ENCODE data around the gene KIAA1755. TPM values are rescaled to one million over a fixed set of nuclear protein-coding genes. Genes with fewer than 3 reads are reported as not detected.

KIAA1755 gene
- total and polyA plus RNA-seq, 9 of the 15 experiments (the other 6 are each of a cell fraction or from before 2014, with no cell fraction given): not detected

DNA sequence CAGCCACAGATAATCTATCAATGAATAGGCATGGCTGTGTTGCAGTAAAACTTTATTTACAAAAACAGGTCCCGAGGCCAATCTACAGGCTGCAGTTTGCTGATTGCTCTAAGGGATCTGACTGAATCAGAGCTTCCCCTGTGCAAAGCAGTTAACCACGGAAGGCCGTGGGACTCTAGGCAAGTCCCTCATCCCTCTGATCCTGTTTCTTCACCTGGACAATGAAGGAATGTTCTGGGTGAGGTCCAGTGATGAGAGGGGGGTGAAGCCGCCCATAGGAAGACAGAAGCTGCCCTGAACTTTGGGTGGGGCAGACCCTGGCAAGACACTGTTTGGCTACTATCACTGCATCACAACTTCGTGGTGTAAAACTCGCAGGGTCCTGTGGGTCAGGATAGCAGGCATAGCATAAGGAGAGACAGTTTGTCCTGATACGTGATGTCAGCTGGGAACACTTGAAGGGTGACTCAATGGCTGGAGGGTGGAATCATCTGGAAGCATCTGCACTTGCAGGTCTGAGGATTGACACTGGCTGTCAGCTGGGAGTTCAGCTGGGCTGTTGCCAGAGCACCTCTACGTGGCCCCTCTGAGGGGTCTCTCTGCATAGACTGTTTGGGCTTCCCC, 62.2 kb downstream of the KIAA1755 start (continued):
- TF ChIP-seq, protein P1, sequence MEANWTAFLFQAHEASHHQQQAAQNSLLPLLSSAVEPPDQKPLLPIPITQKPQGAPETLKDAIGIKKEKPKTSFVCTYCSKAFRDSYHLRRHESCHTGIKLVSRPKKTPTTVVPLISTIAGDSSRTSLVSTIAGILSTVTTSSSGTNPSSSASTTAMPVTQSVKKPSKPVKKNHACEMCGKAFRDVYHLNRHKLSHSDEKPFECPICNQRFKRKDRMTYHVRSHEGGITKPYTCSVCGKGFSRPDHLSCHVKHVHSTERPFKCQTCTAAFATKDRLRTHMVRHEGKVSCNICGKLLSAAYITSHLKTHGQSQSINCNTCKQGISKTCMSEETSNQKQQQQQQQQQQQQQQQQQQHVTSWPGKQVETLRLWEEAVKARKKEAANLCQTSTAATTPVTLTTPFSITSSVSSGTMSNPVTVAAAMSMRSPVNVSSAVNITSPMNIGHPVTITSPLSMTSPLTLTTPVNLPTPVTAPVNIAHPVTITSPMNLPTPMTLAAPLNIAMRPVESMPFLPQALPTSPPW (CRISPR knock-in tag; IDR thresholded peaks at IDR 0.05): 0 out of 2 replicates have a peak, but pooled peaks have one; percentile 13
- 0 out of 2 replicates have a peak, but pooled peaks have one; percentile 11 for TF ChIP-seq ZNF165 (CRISPR knock-in tag; IDR thresholded peaks at IDR 0.05; ENCODE audit: borderline replicate concordance)
- TF ChIP-seq CHD4 (IDR thresholded peaks at IDR 0.05; ENCODE audit: insufficient read depth, insufficient replicate concordance, low read depth, low read length, poor library complexity, severe bottlenecking): no peak
- TF ChIP-seq, protein P2, sequence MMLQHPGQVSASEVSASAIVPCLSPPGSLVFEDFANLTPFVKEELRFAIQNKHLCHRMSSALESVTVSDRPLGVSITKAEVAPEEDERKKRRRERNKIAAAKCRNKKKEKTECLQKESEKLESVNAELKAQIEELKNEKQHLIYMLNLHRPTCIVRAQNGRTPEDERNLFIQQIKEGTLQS (IDR thresholded peaks at IDR 0.05): 0 out of 2 replicates have a peak, but pooled peaks have one; percentile 11
- TF ChIP-seq, protein P2 (CRISPR knock-in tag; conservative IDR thresholded peaks at IDR 0.05): no peak
- no peak for TF ChIP-seq MAFF (IDR thresholded peaks at IDR 0.05; ENCODE audit: low read length)
- no peak for TF ChIP-seq CC2D1A (IDR thresholded peaks at IDR 0.05)
- peak; percentile 27 for TF ChIP-seq TCF3 (CRISPR knock-in tag; IDR thresholded peaks at IDR 0.05)

Measured in K562 (cell line).